ENCODE results near the gene C21orf91.
"Not testable (repeated sequence)": the region's sequence is repeated elsewhere in the genome, so short reads cannot be mapped to it uniquely, and the experiment has no call there.

C21orf91 gene

GRCh38 chr21:17779496-17779895 lies 39.7 kb downstream of the C21orf91 start:
- no peak for DNase-seq (ENCODE audit: low read depth, low spot score)

GRCh38 chr21:17777072-17777765 lies 41.9 kb downstream of the C21orf91 start:
- no peak for DNase-seq (ENCODE audit: low read depth, low spot score)

GRCh38 chr21:17775431-17776126 lies 43.6 kb downstream of the C21orf91 start:
- DNase-seq (ENCODE audit: low read depth, low spot score) = no peak

GRCh38 chr21:17775021-17775420 lies 44.1 kb downstream of the C21orf91 start:
- DNase-seq (ENCODE audit: low read depth, low spot score) = not testable (repeated sequence)

GRCh38 chr21:17769447-17769845 lies 49.7 kb downstream of the C21orf91 start:
- DNase-seq (ENCODE audit: low read depth, low spot score) = no peak

- DNase-seq (ENCODE audit: low read depth, low spot score) = no peak
Observed at GRCh38 chr21:17768840-17769446, 50.2 kb downstream of the C21orf91 start.

- DNase-seq (ENCODE audit: low read depth, low spot score) = no peak
Observed at GRCh38 chr21:17765207-17765606, 53.9 kb downstream of the C21orf91 start.

- DNase-seq (ENCODE audit: low read depth, low spot score) = no peak
Observed at GRCh38 chr21:17763288-17764037, 55.7 kb downstream of the C21orf91 start.

- no peak for DNase-seq (ENCODE audit: low read depth, low spot score)
Observed at GRCh38 chr21:17759511-17760178, 59.5 kb downstream of the C21orf91 start.

- DNase-seq (ENCODE audit: low read depth, low spot score) = no peak
Observed at GRCh38 chr21:17758683-17759082, 60.5 kb downstream of the C21orf91 start.

GRCh38 chr21:17757671-17758070 lies 61.5 kb downstream of the C21orf91 start:
- no peak for DNase-seq (ENCODE audit: low read depth, low spot score)

- DNase-seq (ENCODE audit: low read depth, low spot score) = no peak
Observed at GRCh38 chr21:17753736-17754135, 65.4 kb downstream of the C21orf91 start.

GRCh38 chr21:17752171-17752570 lies 67.0 kb downstream of the C21orf91 start:
- no peak for DNase-seq (ENCODE audit: low read depth, low spot score)

- DNase-seq (ENCODE audit: low read depth, low spot score) = no peak
Observed at GRCh38 chr21:17746920-17747319, 72.2 kb downstream of the C21orf91 start.

GRCh38 chr21:17745086-17745485 lies 74.1 kb downstream of the C21orf91 start:
- no peak for DNase-seq (ENCODE audit: low read depth, low spot score)

- no peak for DNase-seq (ENCODE audit: low read depth, low spot score)
Observed at GRCh38 chr21:17742940-17743592, 76.1 kb downstream of the C21orf91 start.

- no peak for DNase-seq (ENCODE audit: low read depth, low spot score)
Observed at GRCh38 chr21:17742181-17742580, 77.0 kb downstream of the C21orf91 start.
